ENCODE data around the gene NSMF. TPM values are rescaled to one million over a fixed set of nuclear protein-coding genes. Genes with fewer than 3 reads are reported as not detected.
A peak's percentile ranks its signal among the peaks of the same experiment; 100 is the strongest.

Gene NSMF
- total and polyA plus RNA-seq, 2 donors (not counting 1 experiment from before 2014, with no cell fraction given): 28.7 to 59.4 TPM

- WGBS (ENCODE audit: insufficient coverage): 79% methylated on average over 12 of the region's 12 CpGs
- no peak overlapping the region for H3K4me2 ChIP-seq (replicated peaks; ENCODE audit: low read depth, low read length, poor library complexity, severe bottlenecking)
- H2AFZ ChIP-seq (ENCODE audit: insufficient read depth, low read depth, low read length, poor library complexity, severe bottlenecking): no peak overlapping the region
- H3K4me3 Mint-ChIP-seq: peak overlapping the region; percentile 44
- ChIA-PET POLR2A (no interaction called here), CTCF (no interaction called here)
- TF ChIP-seq CTCF (IDR thresholded peaks at IDR 0.05): no peak
- TF ChIP-seq EZH2 (IDR thresholded peaks at IDR 0.05; ENCODE audit: borderline replicate concordance, insufficient read depth, low read depth, low read length, poor library complexity, severe bottlenecking): no peak
- intact Hi-C loops (cut with micrococcal nuclease): loop anchor here (10.0 kb wide), 1 partner anchor 661 kb away; the partner anchor contains the start of genes CCDC183 and TMEM141
- H3K9ac ChIP-seq (ENCODE audit: low read length): no peak overlapping the region
- ATAC-seq (ENCODE audit: low read depth) (no peak), DNase-seq (peak; percentile 34)
- H3K4me1 Mint-ChIP-seq: peaks cover 37% of the 10 kb centered on the region
- H3K4me1 ChIP-seq (ENCODE audit: control insufficient read depth in 2 of 2, insufficient read depth in 2 of 2, low read length in 2 of 2): peaks cover 56 to 69% of the 10 kb centered on the region in 2 donors
- H3K4me3 ChIP-seq (ENCODE audit: control extremely low read depth in 1 of 5, extremely low read depth in 1 of 5, insufficient read depth in 1 of 5, low read depth in 2 of 5, low read length in 4 of 5): no peak overlapping the region
- peaks cover 6% of the 10 kb centered on the region for H3K79me2 ChIP-seq (ENCODE audit: control insufficient read depth, insufficient read depth, low read length)
- H3K36me3 ChIP-seq (replicated peaks in 1 of 2; ENCODE audit: control extremely low read depth in 1 of 2, control insufficient read depth in 1 of 2, extremely low read depth in 1 of 2, insufficient read depth in 2 of 2, low read length in 1 of 2): peaks cover 0 to 3% of the 10 kb centered on the region in 2 experiments
- no peaks in the 10 kb centered on the region for H3K27me3 Mint-ChIP-seq
- peaks cover 16% of the 10 kb centered on the region for H4K20me1 ChIP-seq (ENCODE audit: control insufficient read depth, insufficient read depth, low read length, poor library complexity, severe bottlenecking)
- H3K27me3 ChIP-seq (replicated peaks in 1 of 4; ENCODE audit: control extremely low read depth in 1 of 4, control insufficient read depth in 3 of 4, insufficient read depth in 4 of 4, low read length in 3 of 4): no peaks in the 10 kb centered on the region
- H3K9me3 Mint-ChIP-seq (ENCODE audit: insufficient read depth): no peaks in the 10 kb centered on the region
- H3K27ac Mint-ChIP-seq: peak overlapping the region; percentile 6
- H3K9me3 ChIP-seq (ENCODE audit: control extremely low read depth in 1 of 3, control insufficient read depth in 2 of 3, insufficient read depth in 1 of 3, low read length in 2 of 3): peaks cover 0 to 6% (median 0%) of the 10 kb centered on the region in 3 donors
- no peak overlapping the region for H3K27ac ChIP-seq (ENCODE audit: low read length in 2 of 2)
These were observed 2.9 kb downstream of the NSMF start for GRCh38 chr9:137456061-137456863.

Data from B cell (primary cell).